ENCODE results near the gene IGSF21.

GRCh38 chr1:18190598-18190997, 83.0 kb downstream of the IGSF21 start:
- TF ChIP-seq YY1 (IDR thresholded peaks at IDR 0.05; ENCODE audit: insufficient read depth, insufficient read length) (no peak), ZNF274 (IDR thresholded peaks at IDR 0.05; ENCODE audit: low read depth, low read length) (no peak), SUZ12 (IDR thresholded peaks at IDR 0.05; ENCODE audit: extremely low read depth, insufficient read depth, insufficient read length) (no peak)
